Measurements from ENCODE around the gene TTLL11. TPM values are rescaled to one million over a fixed set of nuclear protein-coding genes. Genes with fewer than 3 reads are reported as not detected.

The TTLL11 gene
- total RNA-seq, 2 experiments from 2014 or later = 1.5 to 2.1 TPM

DNA sequence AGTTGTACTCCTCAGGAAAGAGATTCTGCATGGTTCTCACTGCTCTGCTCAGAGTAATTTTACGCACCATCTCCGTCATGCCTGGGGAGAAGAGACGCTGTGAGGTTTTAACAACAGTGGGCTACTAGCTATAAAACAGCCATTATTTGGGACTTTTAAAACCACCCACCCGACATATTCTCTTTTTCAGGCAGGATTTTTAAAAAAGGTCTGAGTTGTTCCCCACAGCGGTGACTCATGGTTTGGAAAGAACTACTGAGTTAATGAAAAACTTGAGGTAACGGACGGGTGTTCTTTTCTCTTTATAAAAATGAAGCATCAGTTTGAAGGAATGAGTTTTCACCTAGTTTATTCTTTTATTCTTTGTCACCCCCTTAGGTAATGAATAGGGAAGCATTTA, 61.3 kb downstream of the TTLL11 start:
- Mint-ChIP-seq H3K27me3 (no peaks in the 10 kb centered on the region), H3K4me3 (no peak overlapping the region), H3K27ac (no peak overlapping the region), H3K9me3 (peaks cover 1% of the 10 kb centered on the region), H3K36me3 (ENCODE audit: low read depth) (no peaks in the 10 kb centered on the region), H3K4me1 (no peaks in the 10 kb centered on the region)
- no peak for DNase-seq
- CTCF ChIA-PET = no interaction called here
- POLR2A ChIA-PET = no interaction called here

- no peaks in the 10 kb centered on the region for H3K4me1 Mint-ChIP-seq
- H3K27me3 Mint-ChIP-seq = no peaks in the 10 kb centered on the region
- H3K9me3 Mint-ChIP-seq = peaks cover 1% of the 10 kb centered on the region
- H3K4me3 Mint-ChIP-seq = no peak overlapping the region
- no peaks in the 10 kb centered on the region for H3K36me3 Mint-ChIP-seq (ENCODE audit: low read depth)
- POLR2A ChIA-PET = no interaction called here
- DNase-seq = no peak
- no peak overlapping the region for H3K27ac Mint-ChIP-seq
- CTCF ChIA-PET = no interaction called here
Measured at GRCh38 chr9:122031157-122031556, 62.0 kb downstream of the TTLL11 start.

DNA sequence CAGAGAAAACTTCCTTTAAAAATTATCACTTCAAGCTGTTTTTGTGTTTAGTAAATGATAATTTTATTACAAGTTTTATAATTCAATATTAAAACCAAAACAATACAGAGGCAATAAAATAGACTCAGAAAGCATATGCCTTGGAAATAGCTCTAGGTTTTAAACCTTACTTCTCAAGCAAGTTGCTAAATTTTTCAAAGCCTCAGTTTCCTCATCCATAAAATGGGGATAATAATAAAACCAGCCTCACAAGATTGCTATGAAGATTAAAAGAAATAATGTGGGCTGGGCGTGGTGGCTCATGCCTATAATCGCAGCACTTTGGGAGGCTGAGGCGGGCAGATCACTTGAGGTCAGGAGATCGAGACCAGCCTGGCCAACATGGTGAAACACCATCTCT, 62.8 kb downstream of the TTLL11 start:
- POLR2A ChIA-PET = no interaction called here
- Mint-ChIP-seq H3K4me1 (no peaks in the 10 kb centered on the region), H3K4me3 (no peak overlapping the region), H3K27me3 (no peaks in the 10 kb centered on the region), H3K27ac (no peak overlapping the region), H3K36me3 (ENCODE audit: low read depth) (no peaks in the 10 kb centered on the region), H3K9me3 (peaks cover 1% of the 10 kb centered on the region)
- no peak for DNase-seq
- CTCF ChIA-PET = interaction anchor here (0.6 kb wide), 1 partner anchor 46 kb away, joined by 5 read pairs; no protein-coding TSS in a partner anchor

DNA sequence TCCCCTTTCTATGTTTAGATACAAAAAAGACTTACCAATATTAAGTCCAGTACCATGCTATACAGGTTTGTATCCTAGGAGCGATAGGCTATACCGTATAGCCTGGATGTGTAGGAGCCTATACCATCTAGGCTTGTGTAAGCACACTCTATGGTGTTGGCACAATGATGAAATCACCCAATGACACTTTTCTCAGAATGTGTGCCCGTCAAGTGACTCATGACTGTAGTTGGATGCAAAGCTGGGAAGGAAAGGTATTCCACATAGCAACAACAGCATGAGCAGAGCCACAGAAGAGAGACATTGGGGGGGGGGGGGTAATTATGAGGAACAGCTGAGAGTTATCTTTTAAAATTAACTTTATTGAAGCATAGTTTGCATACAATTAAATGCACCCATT, 63.2 kb downstream of the TTLL11 start:
- ChIA-PET CTCF (interaction anchor here (0.6 kb wide), 2 partner anchors 45 to 276 kb away, joined by 3 to 5 read pairs; no protein-coding TSS in a partner anchor), POLR2A (no interaction called here)
- H3K4me3 Mint-ChIP-seq = no peak overlapping the region
- no peak for DNase-seq
- H3K36me3 Mint-ChIP-seq (ENCODE audit: low read depth) = no peaks in the 10 kb centered on the region
- peaks cover 1% of the 10 kb centered on the region for H3K9me3 Mint-ChIP-seq
- H3K27ac Mint-ChIP-seq = no peak overlapping the region
- no peaks in the 10 kb centered on the region for H3K4me1 Mint-ChIP-seq
- H3K27me3 Mint-ChIP-seq = no peaks in the 10 kb centered on the region

- CTCF ChIA-PET = no interaction called here
- H3K27me3 Mint-ChIP-seq = no peaks in the 10 kb centered on the region
- no peak overlapping the region for H3K27ac Mint-ChIP-seq
Measured at GRCh38 chr9:122028089-122028488, 65.0 kb downstream of the TTLL11 start.

DNA sequence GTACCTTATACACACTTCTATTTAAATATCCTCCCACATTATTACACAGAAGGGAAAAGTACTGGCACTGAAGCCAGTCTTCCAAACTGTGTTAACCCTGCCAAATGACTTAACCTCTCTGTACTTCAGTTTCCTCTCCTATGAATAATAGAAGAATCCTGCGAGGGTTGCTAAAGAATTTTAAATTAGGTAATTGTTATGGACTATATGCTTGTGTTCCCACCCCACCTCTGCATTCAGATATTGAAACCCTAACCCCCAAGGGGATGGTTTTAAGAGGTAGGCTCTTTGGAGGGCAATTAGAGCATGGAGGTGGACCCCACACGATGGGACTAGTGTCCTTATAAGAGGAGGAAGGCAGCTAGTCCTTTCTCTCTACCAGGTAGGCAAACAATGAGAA, 72.7 kb downstream of the TTLL11 start:
- POLR2A ChIA-PET = no interaction called here
- Mint-ChIP-seq H3K4me3 (no peak overlapping the region), H3K9me3 (no peaks in the 10 kb centered on the region), H3K4me1 (no peaks in the 10 kb centered on the region), H3K36me3 (ENCODE audit: low read depth) (no peaks in the 10 kb centered on the region), H3K27ac (no peak overlapping the region), H3K27me3 (no peaks in the 10 kb centered on the region)
- DNase-seq = no peak
- CTCF ChIA-PET = no interaction called here

More at GRCh38 chr9:122028089-122028488, 65.0 kb downstream of the TTLL11 start:
- Mint-ChIP-seq H3K9me3 (peaks cover 1% of the 10 kb centered on the region), H3K4me3 (no peak overlapping the region), H3K36me3 (ENCODE audit: low read depth) (no peaks in the 10 kb centered on the region), H3K4me1 (no peaks in the 10 kb centered on the region)
- no peak for DNase-seq
- POLR2A ChIA-PET = no interaction called here

GRCh38 chr9:122016744-122017143, 76.4 kb downstream of the TTLL11 start:
- no peaks in the 10 kb centered on the region for H3K36me3 Mint-ChIP-seq (ENCODE audit: low read depth)

DNA sequence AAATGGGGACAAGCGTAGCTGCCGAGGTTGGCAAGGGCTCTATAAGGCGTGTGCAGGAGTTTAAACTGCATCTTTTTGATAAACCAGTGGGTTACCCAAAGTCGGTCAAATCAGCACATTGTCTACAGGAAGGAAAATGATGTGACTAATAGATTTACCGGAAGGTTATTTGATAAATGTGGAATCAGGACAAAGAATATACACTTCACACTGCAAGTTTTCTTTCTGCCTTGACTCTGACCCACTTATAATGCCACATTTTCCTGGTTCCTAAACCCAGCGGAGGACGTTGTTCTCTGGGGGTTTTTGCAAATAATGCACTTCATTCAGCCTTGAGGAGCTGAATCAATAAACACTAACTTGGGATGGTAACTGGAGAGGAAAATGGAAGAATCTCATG, 76.8 kb downstream of the TTLL11 start:
- Mint-ChIP-seq H3K4me3 (no peak overlapping the region), H3K4me1 (no peaks in the 10 kb centered on the region), H3K27ac (no peak overlapping the region), H3K9me3 (no peaks in the 10 kb centered on the region), H3K36me3 (ENCODE audit: low read depth) (no peaks in the 10 kb centered on the region), H3K27me3 (no peaks in the 10 kb centered on the region)
- DNase-seq = no peak
- ChIA-PET CTCF (no interaction called here), POLR2A (no interaction called here)

More at GRCh38 chr9:122016744-122017143, 76.4 kb downstream of the TTLL11 start:
- DNase-seq = no peak
- POLR2A ChIA-PET = no interaction called here
- CTCF ChIA-PET = no interaction called here
- no peak overlapping the region for H3K27ac Mint-ChIP-seq
- no peaks in the 10 kb centered on the region for H3K9me3 Mint-ChIP-seq
- no peaks in the 10 kb centered on the region for H3K4me1 Mint-ChIP-seq
- H3K4me3 Mint-ChIP-seq = no peak overlapping the region
- no peaks in the 10 kb centered on the region for H3K27me3 Mint-ChIP-seq

- no peaks in the 10 kb centered on the region for H3K36me3 Mint-ChIP-seq (ENCODE audit: low read depth)
- no peak overlapping the region for H3K27ac Mint-ChIP-seq
- no peaks in the 10 kb centered on the region for H3K4me1 Mint-ChIP-seq
- H3K27me3 Mint-ChIP-seq = no peaks in the 10 kb centered on the region
- POLR2A ChIA-PET = no interaction called here
- H3K9me3 Mint-ChIP-seq = no peaks in the 10 kb centered on the region
- no peak overlapping the region for H3K4me3 Mint-ChIP-seq
- CTCF ChIA-PET = no interaction called here
- DNase-seq = no peak
Measured at GRCh38 chr9:122015170-122015821, 77.8 kb downstream of the TTLL11 start.

DNA sequence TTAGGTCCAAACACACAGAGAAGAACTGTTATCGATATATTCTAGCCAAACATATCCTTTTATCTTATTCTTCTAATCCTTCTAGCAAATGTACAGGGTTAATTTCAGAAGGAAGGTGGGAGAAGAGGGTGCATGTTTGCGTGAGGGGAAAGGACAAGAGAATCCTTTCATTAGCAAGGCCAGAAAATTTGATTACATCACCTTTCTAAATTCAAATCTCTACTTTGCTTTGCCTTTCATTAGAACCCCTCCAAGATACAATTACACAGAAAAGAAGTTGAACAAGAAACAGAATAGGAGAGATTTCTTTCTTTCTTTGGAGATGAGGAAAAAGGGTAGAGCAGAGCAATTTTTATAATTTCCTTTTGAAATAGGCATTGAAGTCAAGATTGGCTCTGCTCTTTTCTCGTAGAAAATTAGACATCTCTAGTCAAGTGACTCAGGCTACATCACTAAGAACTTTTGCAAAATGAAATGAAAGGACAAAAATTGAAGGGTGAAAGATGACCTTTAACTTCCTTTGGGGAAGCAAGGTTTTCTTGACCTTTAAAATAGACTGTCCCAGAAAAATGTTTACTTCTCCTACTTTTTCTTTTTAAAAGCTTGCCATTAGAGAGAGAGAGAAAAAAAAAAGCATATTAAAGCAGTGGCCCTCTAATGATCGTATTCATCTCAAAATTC, 81.2 kb downstream of the TTLL11 start:
- CTCF ChIA-PET = no interaction called here
- H3K9me3 Mint-ChIP-seq = no peaks in the 10 kb centered on the region
- H3K4me1 Mint-ChIP-seq = no peaks in the 10 kb centered on the region
- POLR2A ChIA-PET = no interaction called here
- H3K36me3 Mint-ChIP-seq (ENCODE audit: low read depth) = no peaks in the 10 kb centered on the region
- no peak overlapping the region for H3K4me3 Mint-ChIP-seq
- H3K27ac Mint-ChIP-seq = no peak overlapping the region
- H3K27me3 Mint-ChIP-seq = no peaks in the 10 kb centered on the region
- DNase-seq = no peak

DNA sequence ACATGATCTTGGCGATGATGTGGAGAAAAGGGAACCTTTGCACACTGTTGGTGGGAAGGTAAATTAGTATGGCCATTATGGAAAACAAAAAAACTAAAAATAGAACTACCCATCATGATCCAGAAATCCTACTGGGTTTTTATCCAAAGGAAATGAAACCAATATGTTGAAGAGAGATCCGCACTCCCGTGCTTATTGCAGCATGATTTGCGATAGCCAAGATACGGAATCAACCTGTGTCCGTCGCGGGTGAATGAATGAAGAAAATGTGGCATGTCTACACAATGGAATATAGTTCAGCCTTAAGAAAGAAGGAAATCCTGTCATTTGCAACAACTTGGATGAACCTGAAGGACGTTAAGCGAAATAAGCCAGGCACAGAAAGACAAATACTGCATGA, 84.5 kb downstream of the TTLL11 start:
- no peak for DNase-seq
- H3K4me1 Mint-ChIP-seq = no peaks in the 10 kb centered on the region
- H3K27ac Mint-ChIP-seq = no peak overlapping the region
- no peaks in the 10 kb centered on the region for H3K27me3 Mint-ChIP-seq
- POLR2A ChIA-PET = no interaction called here
- CTCF ChIA-PET = no interaction called here
- no peak overlapping the region for H3K4me3 Mint-ChIP-seq
- no peaks in the 10 kb centered on the region for H3K36me3 Mint-ChIP-seq (ENCODE audit: low read depth)
- no peaks in the 10 kb centered on the region for H3K9me3 Mint-ChIP-seq

GRCh38 chr9:122007837-122008236, 85.3 kb downstream of the TTLL11 start:
- Mint-ChIP-seq H3K36me3 (ENCODE audit: low read depth) (no peaks in the 10 kb centered on the region), H3K4me3 (no peak overlapping the region), H3K27me3 (no peaks in the 10 kb centered on the region), H3K4me1 (no peaks in the 10 kb centered on the region), H3K9me3 (no peaks in the 10 kb centered on the region), H3K27ac (no peak overlapping the region)
- DNase-seq = no peak
- ChIA-PET CTCF (no interaction called here), POLR2A (no interaction called here)

DNA sequence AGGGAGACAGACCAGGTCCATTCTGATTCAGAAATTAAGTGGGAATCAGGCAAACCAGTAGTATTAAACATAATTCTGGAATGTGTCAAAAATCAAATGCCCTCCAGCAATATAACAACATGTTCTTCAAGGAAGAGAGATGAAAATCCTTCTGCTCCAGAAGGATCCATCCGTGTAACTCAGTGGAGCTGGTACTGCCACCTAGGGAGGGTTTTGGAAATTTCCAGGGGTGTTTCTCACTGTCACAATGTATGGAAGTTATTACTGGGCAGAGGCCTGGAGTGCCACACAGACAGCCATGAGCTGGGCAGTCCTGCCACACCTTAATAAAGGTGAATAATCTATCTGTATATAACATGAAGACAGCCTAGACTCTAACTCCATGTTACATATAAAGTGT, 87.5 kb downstream of the TTLL11 start:
- CTCF ChIA-PET = no interaction called here
- H3K27ac Mint-ChIP-seq = no peak overlapping the region
- H3K9me3 Mint-ChIP-seq = no peaks in the 10 kb centered on the region
- no peak for DNase-seq
- no peaks in the 10 kb centered on the region for H3K36me3 Mint-ChIP-seq (ENCODE audit: low read depth)
- H3K4me3 Mint-ChIP-seq = no peak overlapping the region
- H3K4me1 Mint-ChIP-seq = no peaks in the 10 kb centered on the region
- H3K27me3 Mint-ChIP-seq = no peaks in the 10 kb centered on the region
- POLR2A ChIA-PET = no interaction called here

- H3K9me3 Mint-ChIP-seq = no peaks in the 10 kb centered on the region
- no peaks in the 10 kb centered on the region for H3K27me3 Mint-ChIP-seq
- ChIA-PET POLR2A (no interaction called here), CTCF (no interaction called here)
- no peaks in the 10 kb centered on the region for H3K4me1 Mint-ChIP-seq
- DNase-seq = no peak
- H3K27ac Mint-ChIP-seq = no peak overlapping the region
- H3K4me3 Mint-ChIP-seq = no peak overlapping the region
- H3K36me3 Mint-ChIP-seq (ENCODE audit: low read depth) = no peaks in the 10 kb centered on the region
Measured at GRCh38 chr9:122004589-122004988, 88.5 kb downstream of the TTLL11 start.
